Measurements from ENCODE around the gene SREK1.
"Not testable (repeated sequence)": the region's sequence is repeated elsewhere in the genome, so short reads cannot be mapped to it uniquely, and the experiment has no call there.

DNA sequence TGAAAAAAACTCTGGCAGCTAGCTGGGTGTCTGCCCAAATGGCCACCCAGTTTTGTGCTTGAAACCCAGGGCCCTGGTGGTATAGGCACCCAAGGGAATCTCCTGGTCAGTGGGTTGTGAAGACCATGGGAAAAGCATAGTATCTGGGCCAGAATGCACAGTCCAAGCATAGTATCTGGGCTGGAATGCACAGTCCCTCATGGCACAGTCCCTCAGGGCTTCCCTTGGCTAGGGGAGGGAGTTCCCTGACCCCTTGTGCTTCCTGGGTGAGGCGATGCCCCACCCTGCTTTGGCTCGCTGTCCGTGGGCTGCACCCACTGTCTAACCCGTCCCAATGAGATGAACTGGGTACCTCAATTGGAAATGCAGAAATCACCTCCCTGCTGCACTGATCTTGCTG is 78.8 kb downstream of the SREK1 start:
- TF ChIP-seq EZH2 (IDR thresholded peaks at IDR 0.05; ENCODE audit: insufficient read depth, low read length); CTCF (IDR thresholded peaks at IDR 0.05; ENCODE audit: insufficient read depth, low read depth, low read length): not testable (repeated sequence)

Measured in astrocyte (in vitro differentiated cells and primary cell).